ENCODE data around the gene VGLL4.
A peak's percentile ranks its signal among the peaks of the same experiment; 100 is the strongest.
"Not testable (repeated sequence)": the region's sequence is repeated elsewhere in the genome, so short reads cannot be mapped to it uniquely, and the experiment has no call there.

VGLL4 gene

DNA sequence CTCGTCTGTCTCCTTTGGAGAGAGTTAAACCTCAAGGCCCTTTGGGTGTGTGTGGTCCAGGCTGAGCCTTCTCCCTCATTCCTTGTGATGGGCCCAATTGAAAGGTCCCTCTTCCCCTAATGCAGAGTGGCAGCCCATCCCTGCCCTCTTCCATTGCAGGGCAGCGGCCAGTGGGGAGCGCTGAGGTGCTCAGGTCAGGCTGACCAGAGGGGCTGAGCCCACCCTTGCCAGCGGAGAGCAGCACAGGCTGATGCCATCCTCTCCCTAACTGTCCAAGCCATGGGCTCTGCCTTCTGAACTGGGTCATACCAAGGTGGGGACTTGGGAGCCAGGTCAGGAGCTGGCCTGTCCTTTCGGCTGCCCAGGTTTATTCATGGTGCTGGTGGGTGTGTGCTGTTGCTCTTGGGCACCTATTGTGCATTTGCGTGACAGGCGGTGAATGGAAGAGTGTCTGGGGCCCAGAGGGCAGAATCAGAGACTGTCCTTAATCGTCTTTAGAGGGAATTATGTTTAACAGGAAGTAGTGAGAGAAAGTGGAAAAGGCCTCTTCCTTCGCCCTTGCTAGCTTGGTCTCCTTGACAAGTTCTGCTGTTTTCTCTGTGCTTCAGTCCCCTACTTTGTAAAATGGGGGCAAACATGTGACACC is 96.9 kb downstream of the VGLL4 start:
- DNase-seq: no peak

DNA sequence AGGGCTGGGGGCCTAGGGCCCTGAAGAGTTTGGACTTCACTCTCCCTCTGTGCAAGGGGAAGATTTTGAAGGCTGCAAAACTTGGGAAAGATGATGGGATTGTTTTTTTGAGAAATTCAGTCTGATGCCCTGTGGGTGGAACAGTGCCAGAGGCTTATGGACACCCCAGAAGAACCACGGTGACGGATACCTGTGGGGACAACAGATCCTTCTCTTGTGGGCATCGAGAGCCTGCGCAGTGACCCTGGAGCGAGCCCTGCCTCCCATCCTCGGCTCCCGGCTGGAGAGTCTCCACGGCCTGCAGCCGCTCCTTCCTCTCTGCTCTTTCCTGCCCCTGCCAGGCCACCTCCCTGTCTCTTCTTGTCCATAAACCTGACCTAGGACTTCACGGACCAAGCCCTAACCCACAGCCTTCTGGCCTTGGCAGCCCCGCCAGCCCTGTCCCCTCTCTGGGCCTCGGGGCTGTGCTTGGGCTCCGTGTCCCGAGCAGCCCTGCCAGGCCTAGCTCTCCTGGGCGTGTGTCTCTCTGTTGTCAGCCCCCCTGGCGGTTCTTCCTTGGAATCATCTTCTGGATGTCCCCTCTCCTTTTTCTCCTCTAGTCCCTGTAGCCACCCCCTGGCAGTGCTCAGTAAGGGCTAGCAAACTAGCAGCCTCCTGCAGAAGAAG is 98.4 kb downstream of the VGLL4 start:
- no peak for DNase-seq

GRCh38 chr3:11544412-11545181 is 99.1 kb downstream of the VGLL4 start:
- DNase-seq: peak; percentile 64

GRCh38 chr3:11543948-11544387 is 99.7 kb downstream of the VGLL4 start:
- no peak for DNase-seq

GRCh38 chr3:11543141-11543947 is 100.4 kb downstream of the VGLL4 start:
- no peak for DNase-seq

DNA sequence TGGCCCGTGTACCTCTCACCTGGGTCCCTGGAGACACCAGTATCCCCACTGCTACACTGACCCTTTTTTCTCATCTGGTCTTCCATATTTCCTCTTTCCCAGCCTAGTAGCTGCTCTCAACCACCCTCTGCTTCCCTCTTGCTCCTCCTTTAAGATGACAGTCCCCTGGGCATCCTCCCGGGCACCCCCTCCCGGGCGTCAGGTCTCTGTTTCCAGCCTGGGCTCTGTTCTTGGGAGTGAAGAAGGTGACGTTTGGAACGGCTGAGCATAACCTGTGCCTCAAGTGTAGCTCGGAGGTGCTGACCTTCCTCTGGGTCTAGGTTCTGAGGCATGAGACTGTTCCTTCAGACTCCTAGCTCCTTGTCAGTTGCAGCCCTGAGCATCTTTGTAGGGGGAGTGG is 101.2 kb downstream of the VGLL4 start:
- no peak for DNase-seq

- no peak for DNase-seq
These were observed 102.1 kb downstream of the VGLL4 start for GRCh38 chr3:11541321-11542303.

DNA sequence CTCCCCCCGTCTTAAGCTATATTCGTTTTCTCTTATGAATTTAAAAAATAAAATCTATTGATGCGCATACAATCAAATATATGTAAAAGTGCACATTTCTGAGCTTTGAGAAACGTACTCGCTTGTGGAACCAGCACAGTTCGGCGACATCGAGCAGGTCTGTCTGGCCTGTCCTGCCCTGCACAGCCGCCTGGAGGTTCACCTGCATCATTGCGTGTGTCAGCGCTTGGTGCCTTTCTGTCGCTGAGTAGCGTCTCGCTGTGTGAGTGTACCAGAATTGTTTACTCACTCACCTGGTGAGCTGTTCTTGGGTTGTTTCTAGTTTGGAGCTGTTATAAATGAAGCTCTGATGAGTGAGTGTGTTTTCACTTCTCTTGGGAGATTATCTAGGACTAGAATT is 104.0 kb downstream of the VGLL4 start:
- DNase-seq: no peak

- DNase-seq: no peak
These were observed 104.5 kb downstream of the VGLL4 start for GRCh38 chr3:11539218-11539617.

GRCh38 chr3:11538581-11538980 is 105.1 kb downstream of the VGLL4 start:
- no peak for DNase-seq

DNA sequence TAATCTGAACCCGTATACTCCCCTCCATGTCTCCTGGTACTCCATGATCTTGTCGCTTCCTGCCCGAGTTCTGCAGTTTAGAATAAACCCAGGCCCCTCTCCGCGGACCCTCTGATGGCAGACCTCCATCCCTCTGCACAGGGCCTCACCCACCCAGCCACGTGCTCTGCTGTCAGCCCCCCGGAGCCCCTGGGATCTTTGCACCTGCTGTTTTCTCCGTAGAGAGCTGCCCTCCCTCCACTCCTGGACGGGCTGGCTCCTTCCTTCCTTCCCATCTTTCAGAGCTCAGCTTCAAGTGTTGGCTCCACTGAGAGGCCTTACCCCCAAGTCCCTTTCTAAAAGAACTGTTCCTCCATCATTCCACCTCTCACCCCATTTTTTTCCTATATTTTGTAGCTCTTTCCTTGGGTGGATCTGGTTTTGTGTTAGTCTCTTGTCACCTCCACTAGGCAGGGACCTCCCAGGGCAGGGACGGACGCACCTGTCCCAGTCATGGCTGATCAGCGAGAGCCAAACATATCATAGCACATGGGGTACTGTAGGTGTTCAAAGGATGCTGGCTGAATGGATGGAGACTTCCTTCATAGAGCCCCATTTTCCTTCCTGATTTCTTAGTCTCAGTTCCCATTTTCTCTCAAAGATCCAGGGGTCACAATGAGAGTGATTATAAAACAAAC is 106.6 kb downstream of the VGLL4 start:
- DNase-seq: no peak

DNA sequence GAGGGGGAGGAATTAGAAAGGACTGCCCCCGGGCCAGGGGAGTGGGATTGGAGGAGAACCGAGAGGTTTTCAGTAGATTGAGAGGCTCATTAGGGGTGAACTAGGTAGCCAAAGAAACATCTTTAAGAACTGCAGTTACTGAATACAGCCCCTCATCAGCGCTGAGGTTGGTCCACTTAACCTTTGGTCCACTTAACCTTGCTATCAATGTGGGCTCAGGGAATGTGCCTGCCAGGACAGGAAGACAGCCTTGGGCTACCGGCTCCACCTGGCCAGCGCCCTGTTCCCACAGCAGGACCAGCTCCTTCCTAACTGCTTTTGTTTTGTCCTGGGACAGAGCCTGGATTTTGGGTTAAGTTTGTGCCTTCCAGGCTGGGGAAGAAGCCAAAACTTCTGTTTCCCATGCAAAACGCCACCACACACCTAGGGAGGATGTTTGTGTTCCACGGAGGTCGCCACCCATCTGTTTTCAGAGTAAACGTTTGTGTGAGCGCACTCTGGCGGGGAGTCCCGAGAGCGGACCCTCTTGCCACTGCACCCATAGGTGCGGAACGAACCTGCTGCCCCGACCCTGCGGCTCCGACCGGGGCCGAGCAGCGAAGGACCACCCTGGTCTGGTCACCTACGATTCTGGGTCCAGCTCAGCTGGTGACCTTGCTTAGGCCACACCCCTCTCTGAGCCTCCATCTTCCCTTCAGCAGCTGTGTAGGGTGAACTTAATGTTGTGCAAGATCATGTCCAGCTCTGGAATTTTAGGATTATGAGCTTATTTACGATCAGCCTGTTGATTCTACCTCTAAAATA is 107.4 kb downstream of the VGLL4 start:
- DNase-seq: no peak

GRCh38 chr3:11535243-11535960 is 108.3 kb downstream of the VGLL4 start:
- no peak for DNase-seq

GRCh38 chr3:11534793-11535101 is 109.0 kb downstream of the VGLL4 start:
- DNase-seq: no peak

DNA sequence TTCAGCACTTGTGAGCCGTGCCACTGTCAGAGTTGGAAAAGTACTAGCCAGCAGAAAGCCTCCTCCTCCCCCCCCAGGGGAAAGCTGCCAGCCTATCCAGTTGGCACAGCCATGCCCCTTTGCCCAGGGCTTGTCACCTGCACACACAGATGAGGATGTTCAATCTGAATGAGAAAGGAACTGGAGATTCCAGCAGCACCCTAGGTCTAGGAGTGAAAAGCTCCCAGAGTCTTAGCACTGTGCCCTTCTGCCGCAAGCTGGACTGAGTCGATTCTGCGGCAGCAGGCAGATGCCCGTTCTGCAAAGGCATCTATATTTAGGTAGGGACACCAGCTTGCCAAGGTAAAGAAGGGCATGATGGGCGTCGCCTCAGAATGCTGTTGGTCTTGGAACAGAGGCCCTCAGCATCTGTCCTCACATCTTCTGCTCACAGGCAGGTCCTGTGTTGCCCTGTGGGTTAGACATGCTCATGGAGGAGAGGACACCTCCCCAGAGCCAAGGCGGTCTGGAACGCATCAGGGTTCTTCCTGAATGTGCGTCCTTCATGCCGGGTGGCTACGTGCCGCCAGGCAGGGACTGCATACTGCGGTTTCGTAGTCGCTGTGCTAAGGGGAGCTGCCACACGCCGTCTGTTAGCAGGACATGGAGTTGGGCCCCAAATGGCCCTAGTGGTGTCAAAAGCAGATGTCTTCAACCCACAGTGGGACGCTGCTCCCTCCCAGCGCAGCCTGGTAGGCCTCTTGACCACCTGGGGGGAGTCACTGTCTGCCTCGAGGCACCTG is 109.5 kb downstream of the VGLL4 start:
- DNase-seq: no peak

- no peak for DNase-seq
These were observed 110.8 kb downstream of the VGLL4 start for GRCh38 chr3:11532931-11533391.

DNA sequence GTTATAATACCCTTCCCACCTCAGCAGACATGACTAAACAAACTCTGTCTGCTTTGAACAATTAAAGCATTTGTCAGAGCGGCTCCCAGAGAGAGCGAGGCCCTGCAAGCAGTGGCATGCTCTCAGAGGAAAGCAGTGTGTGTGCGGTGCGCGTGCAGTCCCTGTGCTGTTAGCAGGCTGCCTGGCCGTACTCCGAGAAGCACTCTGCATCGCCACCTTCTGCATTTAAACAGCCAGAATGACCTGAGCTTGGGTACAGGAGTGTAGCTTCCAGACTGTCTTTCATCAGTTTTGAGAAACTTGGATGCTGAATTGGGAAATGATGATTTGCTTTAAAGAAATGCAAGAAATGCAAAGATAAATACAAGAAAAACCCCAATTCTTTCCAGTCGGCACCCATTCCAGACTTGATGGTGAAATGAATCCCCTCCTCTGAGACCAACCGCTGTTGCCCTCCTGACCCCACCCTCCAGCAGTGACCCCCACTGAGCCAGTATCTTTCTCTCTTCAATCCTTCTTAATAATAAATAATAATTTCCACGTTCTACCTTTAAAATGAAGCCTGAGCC is 113.5 kb downstream of the VGLL4 start:
- DNase-seq: peak; percentile 77

DNA sequence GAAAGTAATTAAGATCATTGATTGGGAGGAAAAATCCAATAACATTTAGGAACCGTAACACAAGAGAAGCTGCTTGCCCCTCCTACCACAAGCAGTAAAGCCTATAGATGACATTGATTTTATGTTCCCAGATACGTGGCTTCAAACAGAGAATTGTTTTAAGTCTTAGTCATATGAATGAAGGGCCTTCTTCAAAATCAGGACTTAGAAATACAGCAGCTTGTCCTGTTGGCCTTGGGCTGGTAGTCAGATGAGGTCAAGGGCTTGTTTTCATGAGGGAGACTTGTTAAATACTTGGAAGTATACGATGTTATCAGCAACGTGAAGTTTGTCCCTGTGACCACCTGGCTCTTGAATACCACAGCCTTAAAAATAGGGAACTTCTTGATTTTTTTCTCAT is 114.4 kb downstream of the VGLL4 start:
- DNase-seq: no peak

DNA sequence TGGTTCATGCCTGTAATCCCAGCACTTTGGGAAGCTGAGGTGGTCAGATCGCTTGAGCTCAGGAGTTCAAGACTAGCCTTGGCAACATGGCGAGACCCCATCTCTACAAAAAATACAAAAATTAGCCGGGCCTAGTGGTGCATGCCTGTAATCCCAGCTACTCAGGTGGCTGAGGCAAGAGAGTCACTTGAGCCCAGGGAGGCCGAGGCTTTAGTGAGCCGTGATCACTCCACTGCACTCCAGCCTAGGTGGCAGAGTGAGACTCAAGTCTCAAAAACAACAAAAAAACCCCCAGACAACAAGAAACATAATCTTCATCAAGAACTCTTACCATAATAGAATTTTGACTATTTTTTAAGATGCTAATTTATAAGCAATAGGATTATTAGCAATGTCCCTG is 117.6 kb downstream of the VGLL4 start:
- DNase-seq: not testable (repeated sequence)

All from eye (tissue), 1 donor.